Glomerular endothelial cell (primary cell): Measurements from ENCODE around the gene UTF1. TPM values are rescaled to one million over a fixed set of nuclear protein-coding genes. Genes with fewer than 3 reads are reported as not detected.

ENCODE experiments used
- DNase-seq: peaks from one replicate; pipeline ENCODE4 v3.0.0-alpha.2; 2011; ENCODE audit warnings: low read depth, low spot score; ENCODE audit errors: extremely low read depth
- total RNA-seq: library from RNA; depleted of rRNA; stranded (reverse); fragments of >200 nt; gene quantifications from 2 replicates; pipeline ENCODE4 v1.2.3, GENCODE V29; 2015

UTF1 gene
- total RNA-seq, 1 donor from 2014 or later = not detected

GRCh38 chr10:133276435-133277201 lies 46.6 kb downstream of the UTF1 start, which contains the start of gene ADAM8:
TSS of gene ADAM8 (minus strand) at chr10:133276868. CDS start at chr10:133276817, 51 bp downstream.
- DNase-seq = no peak

- no peak for DNase-seq
Observed at GRCh38 chr10:133277277-133277992, 47.4 kb downstream of the UTF1 start.

GRCh38 chr10:133277993-133278576 lies 48.1 kb downstream of the UTF1 start:
- no peak for DNase-seq

GRCh38 chr10:133278577-133279265 lies 48.7 kb downstream of the UTF1 start:
- DNase-seq = no peak

GRCh38 chr10:133279326-133280226 lies 49.6 kb downstream of the UTF1 start:
- DNase-seq = no peak

GRCh38 chr10:133280391-133281059 lies 50.5 kb downstream of the UTF1 start:
- DNase-seq = no peak

- no peak for DNase-seq
Observed at GRCh38 chr10:133281084-133281483, 51.1 kb downstream of the UTF1 start.

Other genes with a start within 250 kb of the UTF1 start
- not detected in 2 replicates for gene ADGRA1, start 142.3 kb upstream of the UTF1 start, total RNA-seq
- not detected in 2 replicates for gene KNDC1, start 70.0 kb upstream of the UTF1 start, total RNA-seq
- not detected in 2 replicates for gene VENTX, start 7.6 kb downstream of the UTF1 start, total RNA-seq
- gene ADAM8, start 46.7 kb downstream of the UTF1 start, total RNA-seq = 1.5 and 3.1 TPM in 2 replicates
- 55.0 and 60.3 TPM in 2 replicates for gene TUBGCP2, start 78.7 kb downstream of the UTF1 start, total RNA-seq
- gene ZNF511, start 78.7 kb downstream of the UTF1 start, total RNA-seq = 20.1 and 22.2 TPM in 2 replicates
- not detected in 2 replicates for gene CALY, start 106.7 kb downstream of the UTF1 start, total RNA-seq
- gene PRAP1, start 117.2 kb downstream of the UTF1 start, total RNA-seq = not detected in 2 replicates
- gene FUOM, start 127.8 kb downstream of the UTF1 start, total RNA-seq = 18.7 and 54.1 TPM in 2 replicates
- 105 and 158 TPM in 2 replicates for gene ECHS1, start 143.1 kb downstream of the UTF1 start, total RNA-seq
- 7.9 and 12.1 TPM in 2 replicates for gene PAOX, start 149.0 kb downstream of the UTF1 start, total RNA-seq
- 24.2 and 44.5 TPM in 2 replicates for gene MTG1, start 163.9 kb downstream of the UTF1 start, total RNA-seq
- 0.64 and 0.92 TPM in 2 replicates for gene SPRN, start 194.4 kb downstream of the UTF1 start, total RNA-seq
- 0.44 and 1.3 TPM in 2 replicates for gene SCART1, start 223.7 kb downstream of the UTF1 start, total RNA-seq